SH-SY5Y (cell line): ENCODE measurements around the gene LUC7L3.

Experiments used
- GATA2 ChIP-seq: IDR thresholded peaks from 2 replicates; pipeline ENCODE4 v1.6.1; 2011; ENCODE audit warnings: mild to moderate bottlenecking, low read depth, low read length
- GATA3 ChIP-seq: IDR thresholded peaks from 2 replicates; pipeline ENCODE4 v1.6.1; 2011; ENCODE audit warnings: low read depth, mild to moderate bottlenecking, low read length, moderate library complexity

- no peak for TF ChIP-seq GATA3
- no peak for TF ChIP-seq GATA2
Observed at GRCh38 chr17:50778988-50779387, 59.6 kb downstream of the LUC7L3 start.
